Kidney tubule cell (primary cell): Measurements from ENCODE around the gene CCL11.
"Not testable (repeated sequence)": the region's sequence is repeated elsewhere in the genome, so short reads cannot be mapped to it uniquely, and the experiment has no call there.

Source experiments
- DNase-seq: peaks from one replicate; pipeline ENCODE4 v3.0.0-alpha.2; 2018; ENCODE audit warnings: low spot score

The CCL11 gene

DNA sequence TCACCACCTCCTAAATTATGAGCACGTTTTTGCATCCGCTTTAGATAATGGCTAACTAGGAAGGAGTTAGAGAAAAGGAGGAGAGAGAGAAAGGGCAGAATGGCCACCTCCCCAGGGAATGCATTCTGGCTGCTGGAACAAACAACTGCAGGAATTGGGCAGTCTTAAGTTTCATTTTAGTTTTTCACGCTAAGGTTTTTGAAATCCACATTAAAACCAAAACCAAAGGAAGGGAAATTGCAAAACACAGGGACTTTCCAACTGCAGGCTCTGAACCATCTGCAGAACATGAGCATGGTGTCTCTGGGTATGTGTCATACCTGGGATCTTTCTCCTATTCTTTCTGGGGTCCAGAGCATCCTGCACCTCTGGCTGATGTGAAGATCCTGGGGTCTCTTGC, 21.6 kb downstream of the CCL11 start:
- peak; percentile 7 for DNase-seq

- DNase-seq: no peak
Observed at GRCh38 chr17:34308371-34308770, 22.8 kb downstream of the CCL11 start.

DNA sequence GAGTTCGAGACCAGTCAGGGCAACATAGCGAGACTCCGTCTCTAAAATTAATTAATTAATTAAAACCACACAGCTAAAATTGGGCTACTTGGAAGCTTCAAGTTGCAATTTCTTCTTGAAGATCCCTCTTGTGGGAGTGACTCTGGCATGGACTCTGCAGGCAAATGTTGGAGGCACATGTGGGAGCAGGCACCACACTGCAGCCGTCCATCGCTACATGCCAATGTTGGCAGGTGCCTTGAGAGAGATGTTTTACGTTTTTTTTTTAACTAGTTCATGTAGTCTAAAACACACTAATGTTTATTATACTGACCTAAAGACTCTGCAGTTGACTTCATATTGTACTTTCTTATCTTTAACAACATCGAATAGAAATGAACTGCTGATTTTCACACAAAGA, 25.7 kb downstream of the CCL11 start:
- DNase-seq: no peak

GRCh38 chr17:34312080-34312479, 26.5 kb downstream of the CCL11 start:
- DNase-seq: no peak

DNA sequence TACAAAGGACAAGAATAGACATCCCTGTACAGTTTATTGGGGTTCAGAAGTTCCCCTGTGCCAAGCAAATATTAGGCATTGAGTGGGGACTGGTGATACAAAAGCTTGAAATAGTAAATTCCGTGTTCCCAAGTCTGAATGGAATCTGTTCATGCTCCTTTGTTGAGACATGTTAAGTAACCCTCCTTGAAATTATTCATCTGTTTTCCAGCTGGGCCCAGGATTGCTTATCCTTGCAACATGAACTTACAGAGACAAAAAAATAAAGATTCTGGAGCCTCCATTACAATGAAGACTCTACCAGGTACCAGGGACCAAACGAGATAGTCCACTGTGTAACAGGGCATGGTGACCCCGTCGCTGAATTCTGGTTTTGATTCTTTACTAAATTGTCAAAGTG, 27.6 kb downstream of the CCL11 start:
- DNase-seq: no peak

DNA sequence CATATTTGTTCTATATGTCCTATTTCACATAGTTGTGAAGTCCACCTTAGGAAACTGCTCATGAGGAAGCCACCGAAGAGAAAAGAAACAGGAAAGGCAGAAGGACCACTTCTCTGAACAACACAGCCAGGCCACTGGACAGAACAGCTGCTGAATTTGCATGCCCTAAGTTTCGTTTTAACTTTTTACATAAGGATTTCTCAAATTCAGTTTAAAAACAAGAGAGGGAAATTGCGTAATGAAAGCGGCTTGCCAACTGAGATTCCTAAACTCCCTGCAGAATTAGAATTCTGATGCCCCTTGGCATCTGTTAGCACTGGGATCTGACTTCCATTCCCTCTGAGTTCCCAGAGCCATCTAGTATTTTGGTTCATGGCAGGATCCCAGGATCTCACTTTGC, 28.7 kb downstream of the CCL11 start:
- DNase-seq: no peak

DNA sequence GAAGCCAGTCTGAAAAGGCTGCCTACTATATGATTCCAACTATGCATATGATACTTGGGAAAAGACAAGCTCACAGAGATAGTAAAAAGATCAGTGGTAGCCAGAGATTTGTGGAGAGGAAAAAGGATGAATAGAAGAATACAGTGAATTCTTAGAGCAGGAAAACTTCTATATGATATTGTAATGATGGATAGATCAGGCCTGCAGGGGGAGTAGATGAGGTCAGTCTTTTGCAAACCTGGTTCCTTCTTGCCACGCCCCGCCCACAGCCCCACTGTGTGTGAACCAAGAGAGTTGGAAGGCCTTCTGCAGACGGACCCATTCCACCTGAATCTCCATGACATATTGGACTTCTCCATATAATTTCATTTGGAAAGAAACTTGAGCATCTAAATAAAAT, 32.9 kb downstream of the CCL11 start:
- DNase-seq: no peak

- no peak for DNase-seq
Observed at GRCh38 chr17:34319039-34319483, 33.5 kb downstream of the CCL11 start, which contains the start of gene CCL8. CCL8 (plus strand) TSS chr17:34319435; CDS start chr17:34319502, 67 bp downstream.

DNA sequence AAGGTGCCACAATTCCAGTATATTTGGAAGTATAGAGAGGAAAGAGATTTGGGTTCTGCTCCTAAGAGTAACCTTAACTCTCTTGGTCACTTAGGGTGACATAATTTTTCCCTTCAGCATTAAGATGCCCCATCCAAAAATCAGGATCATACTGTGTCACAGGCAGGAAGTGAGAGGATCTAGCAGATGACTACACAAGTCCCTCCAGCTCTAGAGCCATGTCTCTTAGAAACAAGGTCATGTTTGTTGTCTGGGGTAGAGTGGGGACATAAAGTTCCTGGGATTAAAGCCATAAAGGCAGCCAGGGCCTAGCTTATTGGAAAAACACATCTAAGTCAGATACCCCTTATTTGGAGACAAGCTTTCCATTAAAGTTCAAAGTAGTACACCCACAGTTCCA, 36.4 kb downstream of the CCL11 start:
- DNase-seq: no peak

DNA sequence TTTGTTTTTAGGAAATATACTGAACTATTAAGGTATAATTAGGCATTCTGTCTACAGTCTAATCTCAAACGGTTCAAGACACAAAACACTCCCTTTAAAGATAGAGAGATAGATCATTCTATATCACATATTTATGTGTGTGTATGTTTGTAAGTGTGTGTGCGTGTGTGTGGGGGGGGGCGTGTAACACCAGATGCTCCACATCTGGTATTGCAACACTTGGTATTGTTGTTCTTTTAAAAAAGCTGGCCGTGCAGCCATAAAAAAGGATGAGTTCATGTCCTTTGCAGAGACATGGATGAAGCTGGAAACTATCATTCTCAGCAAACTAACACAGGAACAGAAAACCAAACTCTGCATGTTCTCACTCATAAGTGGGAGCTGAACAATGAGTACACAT, 42.0 kb downstream of the CCL11 start:
- not testable (repeated sequence) for DNase-seq

DNA sequence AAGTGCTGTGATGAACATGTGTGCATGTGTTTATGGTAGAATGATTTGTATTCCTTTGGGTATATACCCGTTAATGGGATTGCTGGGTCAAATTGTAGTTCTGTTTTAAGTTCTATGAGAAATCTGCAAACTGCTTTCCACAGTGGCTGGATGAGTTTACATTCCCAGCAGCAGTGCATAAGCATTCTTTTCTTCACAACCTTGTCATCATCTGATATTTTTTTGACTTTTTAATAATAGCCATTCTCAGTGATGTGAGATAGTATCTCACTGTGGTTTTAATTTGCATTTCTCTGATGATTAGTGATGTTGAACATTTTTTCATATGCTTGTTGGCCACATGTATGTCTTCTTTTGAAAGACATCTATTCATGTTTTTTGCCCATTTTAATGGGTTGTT, 52.2 kb downstream of the CCL11 start:
- no peak for DNase-seq
